CD14-positive monocyte (primary cell): ENCODE measurements around the gene TMEM164. TPM values are rescaled to one million over a fixed set of nuclear protein-coding genes. Genes with fewer than 3 reads are reported as not detected.
A peak's percentile ranks its signal among the peaks of the same experiment; 100 is the strongest.

Experiments
- DNase-seq, 3 donors: peaks; one replicate each; pipeline ENCODE4 v3.0.0-alpha.2; 2011 to 2022
- H2AFZ ChIP-seq: 2 replicates; pipeline ENCODE4 v1.6.0; 2012; ENCODE audit warnings: mild to moderate bottlenecking, low read depth, low read length, inconsistent platforms; ENCODE audit not compliant: insufficient read depth, poor library complexity, severe bottlenecking
- H3K27ac ChIP-seq, 2 donors: 1 replicate in 1 of 2; 2 replicates in 1 of 2; pipeline ENCODE4 v1.5.1; 2012 to 2013; ENCODE audit warnings: low read length in 2 of 2, control low read depth in 1 of 2, inconsistent platforms in 1 of 2, low read depth in 1 of 2, mild to moderate bottlenecking in 1 of 2
- H3K27me3 ChIP-seq, 2 donors: one replicate each; pipeline versions ENCODE4 v1.6.0 to v1.6.1; 2011 to 2013; ENCODE audit warnings: low read length in 2 of 2; ENCODE audit not compliant: control insufficient read depth in 2 of 2, insufficient read depth in 2 of 2
- H3K36me3 ChIP-seq, 2 donors: replicated peaks in 1 of 2; 1 replicate in 1 of 2; 2 replicates in 1 of 2; pipeline versions ENCODE4 v1.5.1 to v1.6.1; 2012 to 2013; ENCODE audit warnings: low read length in 2 of 2, control low read depth in 1 of 2, inconsistent platforms in 1 of 2, mild to moderate bottlenecking in 1 of 2; ENCODE audit not compliant: insufficient read depth in 2 of 2, control insufficient read depth in 1 of 2
- H3K4me1 ChIP-seq, 2 donors: 1 replicate in 1 of 2; 2 replicates in 1 of 2; pipeline versions ENCODE4 v1.5.1 to v1.6.1; 2012 to 2013; ENCODE audit warnings: low read length in 2 of 2, control low read depth in 1 of 2, inconsistent platforms in 1 of 2, mild to moderate bottlenecking in 1 of 2, moderate library complexity in 1 of 2; ENCODE audit not compliant: insufficient read depth in 2 of 2, control insufficient read depth in 1 of 2
- H3K4me2 ChIP-seq: replicated peaks from 2 replicates; pipeline ENCODE3; 2012; ENCODE audit warnings: low read length, moderate library complexity, mild to moderate bottlenecking; ENCODE audit not compliant: poor library complexity, severe bottlenecking; ENCODE audit errors: extremely low read depth
- H3K4me3 ChIP-seq, 3 experiments: fragments of 200-600 bp in 1 of 3; sonication (generic) in 1 of 3; replicated peaks in 1 of 3; 1 replicate in 2 of 3; 2 replicates in 1 of 3; pipeline ENCODE4 v1.5.1; 2011 to 2013; ENCODE audit warnings: low read length in 3 of 3, mild to moderate bottlenecking in 3 of 3, control low read depth in 2 of 3, low read depth in 2 of 3, inconsistent platforms in 1 of 3, moderate library complexity in 1 of 3
- H3K79me2 ChIP-seq: 2 replicates; pipeline ENCODE4 v1.6.0; 2012; ENCODE audit warnings: mild to moderate bottlenecking, control low read depth, inconsistent platforms, low read length, moderate library complexity; ENCODE audit not compliant: insufficient read depth
- H3K9ac ChIP-seq: 2 replicates; pipeline ENCODE4 v1.6.0; 2017; ENCODE audit warnings: low read length, mild to moderate bottlenecking; ENCODE audit not compliant: insufficient read depth, poor library complexity, severe bottlenecking
- H3K9me3 ChIP-seq, 2 donors: replicated peaks in 1 of 2; 1 replicate in 1 of 2; 2 replicates in 1 of 2; pipeline versions ENCODE4 v1.5.1 to v1.6.1; 2012 to 2013; ENCODE audit warnings: low read length in 2 of 2, control low read depth in 1 of 2; ENCODE audit not compliant: control insufficient read depth in 1 of 2, insufficient read depth in 1 of 2
- H4K20me1 ChIP-seq: 2 replicates; pipeline ENCODE4 v1.6.0; 2012; ENCODE audit warnings: mild to moderate bottlenecking, low read length, control low read depth, moderate library complexity; ENCODE audit not compliant: insufficient read depth
- H3K27ac Mint-ChIP-seq, 7 donors: one replicate each; pipeline ENCODE4 v1.8.0; 2020; ENCODE audit warnings: mild to moderate bottlenecking in 7 of 7, mixed read lengths in 7 of 7, moderate library complexity in 6 of 7, inconsistent platforms in 2 of 7
- H3K27me3 Mint-ChIP-seq, 3 donors: one replicate each; pipeline ENCODE4 v1.8.0; 2021 to 2022; ENCODE audit warnings: low read depth in 3 of 3, mild to moderate bottlenecking in 3 of 3, mixed read lengths in 3 of 3, moderate library complexity in 3 of 3, inconsistent platforms in 1 of 3
- H3K36me3 Mint-ChIP-seq, 2 donors: one replicate each; pipeline ENCODE4 v1.8.0; 2020; ENCODE audit warnings: mixed read lengths in 2 of 2, inconsistent platforms in 1 of 2, mild to moderate bottlenecking in 1 of 2
- H3K4me1 Mint-ChIP-seq: one replicate; pipeline ENCODE4 v1.8.0; 2020; ENCODE audit warnings: mild to moderate bottlenecking, mixed read lengths
- H3K4me3 Mint-ChIP-seq, 2 donors: one replicate each; pipeline ENCODE4 v1.8.0; 2020; ENCODE audit warnings: mild to moderate bottlenecking in 2 of 2, mixed read lengths in 2 of 2, moderate library complexity in 1 of 2
- H3K9me3 Mint-ChIP-seq, 7 donors: one replicate each; pipeline ENCODE4 v1.8.0; 2020 to 2022; ENCODE audit warnings: mixed read lengths in 7 of 7, mild to moderate bottlenecking in 6 of 7, moderate library complexity in 6 of 7, inconsistent platforms in 2 of 7
- CTCF ChIP-seq: fragments of 200-600 bp; IDR thresholded peaks from one replicate; pipeline ENCODE4 v1.8.0; 2022; ENCODE audit warnings: antibody characterized with exemption, mild to moderate bottlenecking
- WGBS: methylation state at CpG from one replicate; pipeline ENCODE4 v1.1.5; 2013; ENCODE audit warnings: missing lambda C conversion rate; ENCODE audit not compliant: insufficient coverage; 5-methylcytosine and 5-hydroxymethylcytosine counted together
- intact Hi-C, 2 donors: fragments of 100-400 bp; cut with micrococcal nuclease; formaldehyde crosslinking; loops; one replicate each; pipeline versions ENCODE4 v1.15.0 to v1.15.1; 2023
- polyA plus RNA-seq, 3 donors: library from polyadenylated mRNA; depleted of rRNA in 1 of 3; unstranded in 2 of 3; stranded (reverse) in 1 of 3; fragments of 300-500 nt in 2 of 3; fragments of >200 nt in 1 of 3; fragmentation: Illumina TruSeq in 2 of 3; gene quantifications; 1 replicate in 2 of 3; 2 replicates in 1 of 3; pipeline ENCODE4 v1.2.3, GENCODE V29; 2012 to 2021

The TMEM164 gene
- polyA plus RNA-seq, 3 donors = 5.3 to 39.5 (median 7.3) TPM

DNA sequence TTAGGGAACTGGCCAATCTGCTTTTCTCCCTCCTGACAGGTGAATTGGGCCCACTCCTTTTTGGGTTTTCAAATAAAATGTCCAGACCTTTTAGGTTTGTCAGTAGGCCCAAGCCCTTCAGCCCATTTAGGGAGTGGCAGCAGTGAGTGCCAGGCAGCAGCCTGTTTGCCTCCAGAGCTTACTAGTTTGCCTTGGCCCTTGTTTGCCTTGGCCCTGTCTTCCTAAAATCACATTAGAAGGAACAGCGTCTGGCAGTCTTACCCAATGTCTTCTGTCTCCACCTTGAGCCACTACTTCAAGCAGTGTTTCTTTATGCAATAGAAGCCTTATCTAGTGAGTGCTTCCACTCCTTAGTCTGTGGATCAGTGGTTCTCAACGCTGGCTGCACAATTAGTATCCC, 117.1 kb downstream of the TMEM164 start:
- no peak overlapping the region for H3K4me3 ChIP-seq
- H3K36me3 ChIP-seq = peaks cover 0 to 7% of the 10 kb centered on the region in 2 donors
- Mint-ChIP-seq H3K4me3 (no peak overlapping the region), H3K27me3 (no peaks in the 10 kb centered on the region), H3K9me3 (peaks cover 0 to 2% (median 0%) of the 10 kb centered on the region in 7 donors), H3K27ac (peak overlapping the region in 1 of 7 donors; percentile 34), H3K36me3 (peaks cover 13 to 14% of the 10 kb centered on the region in 2 donors), H3K4me1 (peaks cover 26% of the 10 kb centered on the region)
- H3K9ac ChIP-seq = no peak overlapping the region
- no peak for TF ChIP-seq CTCF
- peak overlapping the region in 1 of 2 donors; percentile 21 for H3K27ac ChIP-seq
- H3K79me2 ChIP-seq = no peaks in the 10 kb centered on the region
- H3K27me3 ChIP-seq = no peaks in the 10 kb centered on the region
- H2AFZ ChIP-seq = no peak overlapping the region
- WGBS = no CpG with 5 or more reads among the region's 2 CpGs
- DNase-seq = no peak
- H3K4me2 ChIP-seq = no peak overlapping the region
- intact Hi-C loops = no loop called here
- H3K4me1 ChIP-seq = no peaks in the 10 kb centered on the region
- H3K9me3 ChIP-seq = no peaks in the 10 kb centered on the region
- H4K20me1 ChIP-seq = peaks cover 6% of the 10 kb centered on the region

- no peaks in the 10 kb centered on the region for H3K79me2 ChIP-seq
- H3K36me3 Mint-ChIP-seq = peaks cover 2 to 9% of the 10 kb centered on the region in 2 donors
- no peak overlapping the region for H3K4me2 ChIP-seq
- peak overlapping the region in 1 of 2 donors; percentile 26 for H3K27ac ChIP-seq
- intact Hi-C loops = no loop called here
- no CpG with 5 or more reads among the region's 3 CpGs for WGBS
- peaks cover 26% of the 10 kb centered on the region for H3K4me1 Mint-ChIP-seq
- no peak overlapping the region for H3K4me3 Mint-ChIP-seq
- no peaks in the 10 kb centered on the region for H3K27me3 ChIP-seq
- H3K9me3 Mint-ChIP-seq = peaks cover 0 to 2% (median 0%) of the 10 kb centered on the region in 7 donors
- peaks cover 0 to 4% (median 2%) of the 10 kb centered on the region in 3 donors for H3K27me3 Mint-ChIP-seq
- peaks cover 0 to 4% of the 10 kb centered on the region in 2 donors for H3K36me3 ChIP-seq
- H3K27ac Mint-ChIP-seq = peak overlapping the region in 1 of 7 donors; percentile 75
- DNase-seq = no peak
- H4K20me1 ChIP-seq = peaks cover 6% of the 10 kb centered on the region
- no peak overlapping the region for H3K4me3 ChIP-seq
- H3K4me1 ChIP-seq = no peaks in the 10 kb centered on the region
- no peak overlapping the region for H3K9ac ChIP-seq
- TF ChIP-seq CTCF = no peak
- no peaks in the 10 kb centered on the region for H3K9me3 ChIP-seq
- no peak overlapping the region for H2AFZ ChIP-seq
These were observed 120.4 kb downstream of the TMEM164 start for GRCh38 chrX:110123331-110123782.
